H1 (cell line): ENCODE results near the gene EEF1AKMT3. TPM values are rescaled to one million over a fixed set of nuclear protein-coding genes. Genes with fewer than 3 reads are reported as not detected.

Experiments
- CTCF ChIA-PET: fragments of 300-600 bp; sonication (Branson Sonifier 250); formaldehyde crosslinking; loops from one replicate; lab custom pipeline; 2021; ENCODE audit not compliant: partially characterized antibody; lab: Charles Lee
- POLR2A ChIA-PET: fragments of 300-600 bp; sonication (Branson Sonifier 250); formaldehyde crosslinking; loops from one replicate; lab custom pipeline; 2021; ENCODE audit warnings: inconsistent platforms; ENCODE audit not compliant: partially characterized antibody; lab: Charles Lee
- DNase-seq, 2 experiments: peaks; one replicate each; pipeline versions ENCODE4 v3.0.0 to v3.0.0-alpha.2; 2010 to 2022; ENCODE audit warnings: low spot score in 2 of 2, low read depth in 1 of 2, mixed read lengths in 1 of 2
- FAIRE-seq: peaks from 2 replicates; lab custom pipeline; 2011; peaks lifted over from hg19 to GRCh38; lab: Jason Lieb, UNC
- H2AFZ ChIP-seq: 2 replicates; pipeline ENCODE4 v1.8.1; 2012; ENCODE audit warnings: low read length, inconsistent platforms
- H2AK5ac ChIP-seq: 2 replicates; pipeline ENCODE4 v1.6.1; 2013; ENCODE audit warnings: low read depth, low read length
- H2BK120ac ChIP-seq: replicated peaks from 2 replicates; pipeline ENCODE3; 2013; ENCODE audit warnings: low read depth, low read length, inconsistent platforms
- H2BK12ac ChIP-seq: 2 replicates; pipeline ENCODE4 v1.6.1; 2013; ENCODE audit warnings: low read depth, low read length
- H2BK15ac ChIP-seq: 2 replicates; pipeline ENCODE4 v1.6.1; 2013; ENCODE audit warnings: low read length
- H2BK20ac ChIP-seq: 2 replicates; pipeline ENCODE4 v1.6.1; 2013; ENCODE audit warnings: low read length
- H2BK5ac ChIP-seq: 2 replicates; pipeline ENCODE4 v1.6.1; 2013; ENCODE audit warnings: low read depth, low read length
- H3K14ac ChIP-seq: 2 replicates; pipeline ENCODE4 v1.6.1; 2013; ENCODE audit warnings: inconsistent platforms; ENCODE audit not compliant: insufficient read length
- H3K18ac ChIP-seq: 2 replicates; pipeline ENCODE4 v1.6.1; 2013; ENCODE audit warnings: low read length; ENCODE audit errors: extremely low read depth
- H3K23ac ChIP-seq: 2 replicates; pipeline ENCODE4 v1.6.1; 2013; ENCODE audit warnings: inconsistent platforms; ENCODE audit not compliant: insufficient read length
- H3K23me2 ChIP-seq: 2 replicates; pipeline ENCODE4 v1.6.1; 2013; ENCODE audit warnings: low read depth, low read length
- H3K27ac ChIP-seq: 2 replicates; pipeline ENCODE4 v1.6.1; 2011; ENCODE audit warnings: low read depth, low read length, inconsistent platforms
- H3K27me3 ChIP-seq, 4 experiments: replicated peaks in 1 of 4; 1 replicate in 1 of 4; 2 replicates in 3 of 4; pipeline versions ENCODE4 v1.6.1 to v1.8.1; 2011 to 2013; ENCODE audit warnings: low read length in 3 of 4, mild to moderate bottlenecking in 3 of 4, inconsistent platforms in 2 of 4, mixed read lengths in 2 of 4, moderate library complexity in 1 of 4; ENCODE audit not compliant: control insufficient read depth in 3 of 4, insufficient read depth in 3 of 4; ENCODE audit errors: extremely low read depth in 1 of 4
- H3K36me3 ChIP-seq, 4 experiments: 2 replicates each; pipeline versions ENCODE4 v1.6.1 to v1.8.1; 2011 to 2013; ENCODE audit warnings: mild to moderate bottlenecking in 4 of 4, low read length in 3 of 4, moderate library complexity in 2 of 4, control low read depth in 1 of 4, inconsistent platforms in 1 of 4; ENCODE audit not compliant: insufficient read depth in 4 of 4, control insufficient read depth in 2 of 4
- H3K4ac ChIP-seq: replicated peaks from 2 replicates; pipeline ENCODE3; 2013; ENCODE audit warnings: low read length, low read depth, mixed read lengths, inconsistent platforms; ENCODE audit not compliant: insufficient read length
- H3K4me1 ChIP-seq, 4 experiments: replicated peaks in 1 of 4; 1 replicate in 1 of 4; 2 replicates in 3 of 4; pipeline versions ENCODE4 v1.6.1 to v1.8.1; 2011 to 2013; ENCODE audit warnings: low read length in 3 of 4, inconsistent platforms in 2 of 4, mixed read lengths in 1 of 4; ENCODE audit not compliant: insufficient read depth in 4 of 4, control insufficient read depth in 3 of 4
- H3K4me2 ChIP-seq, 2 experiments: 2 replicates each; pipeline versions ENCODE4 v1.6.1 to v1.8.1; 2011 to 2013; ENCODE audit warnings: low read depth in 2 of 2, low read length in 2 of 2, control low read depth in 1 of 2, inconsistent platforms in 1 of 2, mild to moderate bottlenecking in 1 of 2; ENCODE audit not compliant: insufficient read depth in 1 of 2
- H3K4me3 ChIP-seq, 4 experiments: fragments of 200-600, 300-600 bp in 1 of 4; sonication (generic), shearing (Covaris generic), sonication (Bioruptor Twin) in 1 of 4; 2 replicates each; pipeline versions ENCODE4 v1.5.1 to v1.8.1; 2011 to 2016; ENCODE audit warnings: low read length in 4 of 4, low read depth in 3 of 4, control low read depth in 2 of 4, inconsistent platforms in 2 of 4, mild to moderate bottlenecking in 2 of 4, mixed read lengths in 1 of 4, moderate library complexity in 1 of 4; ENCODE audit not compliant: insufficient read depth in 2 of 4; ENCODE audit errors: extremely low read depth in 1 of 4
- H3K56ac ChIP-seq: replicated peaks from 2 replicates; pipeline ENCODE3; 2013; ENCODE audit warnings: low read depth, mild to moderate bottlenecking, mixed read lengths, low read length, inconsistent platforms; ENCODE audit not compliant: insufficient read length
- H3K79me1 ChIP-seq: 2 replicates; pipeline ENCODE4 v1.6.1; 2013; ENCODE audit warnings: low read depth, low read length, control low read depth
- H3K79me2 ChIP-seq, 2 experiments: 2 replicates each; pipeline versions ENCODE4 v1.6.1 to v1.8.1; 2012 to 2013; ENCODE audit warnings: low read length in 2 of 2, mild to moderate bottlenecking in 2 of 2, inconsistent platforms in 1 of 2; ENCODE audit not compliant: insufficient read depth in 2 of 2, control insufficient read depth in 1 of 2
- H3K9ac ChIP-seq, 4 experiments: replicated peaks in 1 of 4; 1 replicate in 1 of 4; 2 replicates in 3 of 4; pipeline versions ENCODE4 v1.6.1 to v1.8.1; 2011 to 2013; ENCODE audit warnings: low read depth in 3 of 4, low read length in 3 of 4, control low read depth in 2 of 4, mild to moderate bottlenecking in 2 of 4, moderate library complexity in 2 of 4, inconsistent platforms in 1 of 4; ENCODE audit errors: extremely low read depth in 1 of 4
- H3K9me3 ChIP-seq, 2 experiments: 2 replicates each; pipeline versions ENCODE4 v1.6.1 to v1.8.1; 2012 to 2013; ENCODE audit warnings: mild to moderate bottlenecking in 2 of 2, moderate library complexity in 2 of 2, control low read depth in 1 of 2, inconsistent platforms in 1 of 2, low read depth in 1 of 2, low read length in 1 of 2, mixed read lengths in 1 of 2; ENCODE audit not compliant: insufficient read depth in 2 of 2
- H4K20me1 ChIP-seq, 2 experiments: replicated peaks in 1 of 2; 2 replicates each; pipeline versions ENCODE3 to v1.8.1; 2011 to 2013; ENCODE audit warnings: inconsistent platforms in 2 of 2, low read length in 2 of 2, mild to moderate bottlenecking in 1 of 2; ENCODE audit not compliant: insufficient read depth in 2 of 2, control insufficient read depth in 1 of 2
- H4K5ac ChIP-seq: 2 replicates; pipeline ENCODE4 v1.6.1; 2013; ENCODE audit warnings: low read length, low read depth, mixed read lengths, inconsistent platforms; ENCODE audit not compliant: insufficient read length
- H4K8ac ChIP-seq: 2 replicates; pipeline ENCODE4 v1.8.0; 2013; ENCODE audit warnings: mild to moderate bottlenecking, moderate library complexity, low read length, inconsistent platforms; ENCODE audit not compliant: insufficient read depth; ENCODE audit errors: extremely low read depth
- H4K91ac ChIP-seq: replicated peaks from 2 replicates; pipeline ENCODE3; 2013; ENCODE audit warnings: low read length, mixed read lengths, inconsistent platforms; ENCODE audit not compliant: insufficient read length
- BRCA1 ChIP-seq: IDR thresholded peaks from 2 replicates; pipeline ENCODE4 v1.6.1; 2012; ENCODE audit warnings: low read depth, low read length, improper control_type of control experiment
- CBX5 ChIP-seq: fragments of 300-800, 300-1000 bp; sonication (generic); IDR thresholded peaks from 2 replicates; pipeline ENCODE4 v1.7.1; 2016; ENCODE audit warnings: antibody characterized with exemption, low read length, low read depth
- CHD2 ChIP-seq: IDR thresholded peaks from 2 replicates; pipeline ENCODE4 v1.6.1; 2012; ENCODE audit warnings: low read length, improper control_type of control experiment
- CTBP2 ChIP-seq: IDR thresholded peaks from 2 replicates; pipeline ENCODE4 v1.7.0; 2011; ENCODE audit warnings: borderline replicate concordance, mild to moderate bottlenecking, moderate library complexity, mixed read lengths, low read length; ENCODE audit not compliant: insufficient read depth, insufficient read length
- FOSL1 ChIP-seq: IDR thresholded peaks from 2 replicates; pipeline ENCODE4 v1.6.1; 2011; ENCODE audit warnings: mild to moderate bottlenecking, low read depth, low read length, moderate library complexity; ENCODE audit not compliant: insufficient read depth
- HDAC2 ChIP-seq, 2 experiments: fragments of 300-600 bp in 1 of 2; sonication (generic) in 1 of 2; IDR thresholded peaks; 2 replicates each; pipeline ENCODE4 v1.6.1; 2011 to 2012; ENCODE audit warnings: low read depth in 2 of 2, low read length in 2 of 2, mild to moderate bottlenecking in 2 of 2, moderate library complexity in 2 of 2, borderline replicate concordance in 1 of 2, inconsistent platforms in 1 of 2
- JUN ChIP-seq: IDR thresholded peaks from 2 replicates; pipeline ENCODE4 v1.6.1; 2011; ENCODE audit warnings: low read depth, mild to moderate bottlenecking, improper control_type of control experiment, low read length
- NRF1 ChIP-seq: IDR thresholded peaks from 2 replicates; pipeline ENCODE4 v1.6.1; 2011; ENCODE audit warnings: mild to moderate bottlenecking, low read depth, low read length, improper control_type of control experiment
- PHF8 ChIP-seq: fragments of 200-600 bp; sonication (generic); conservative IDR thresholded peaks from 2 replicates; pipeline ENCODE4 v1.7.1; 2012; ENCODE audit warnings: low read depth, mild to moderate bottlenecking, inconsistent platforms, low read length, moderate library complexity
- RBBP5 ChIP-seq: IDR thresholded peaks from 2 replicates; pipeline ENCODE4 v1.7.1; 2012; ENCODE audit warnings: low read depth, mild to moderate bottlenecking, inconsistent platforms, low read length, moderate library complexity, borderline replicate concordance
- SAP30 ChIP-seq: fragments of 300-600 bp; sonication (generic); IDR thresholded peaks from 2 replicates; pipeline ENCODE4 v1.7.1; 2012; ENCODE audit warnings: low read length, moderate library complexity, mild to moderate bottlenecking, inconsistent platforms; ENCODE audit not compliant: insufficient read depth, insufficient replicate concordance
- SP4 ChIP-seq: IDR thresholded peaks from 2 replicates; pipeline ENCODE4 v1.6.1; 2012; ENCODE audit warnings: low read length, inconsistent platforms
- WGBS, 2 experiments: shearing (Covaris generic) in 1 of 2; methylation state at CpG; one replicate each; pipeline versions ENCODE4 v1.1.6 to v1.1.7; 2013 to 2015; ENCODE audit warnings: low lambda C conversion rate in 2 of 2, mixed read lengths in 2 of 2, inconsistent platforms in 1 of 2, low coverage in 1 of 2, missing lambda C conversion rate in 1 of 2; ENCODE audit not compliant: insufficient replicate concordance in 2 of 2, insufficient coverage in 1 of 2, insufficient read length in 1 of 2; ENCODE audit errors: extremely low coverage in 1 of 2, missing lambda C conversion rate in 1 of 2; 5-methylcytosine and 5-hydroxymethylcytosine counted together
- polyA plus RNA-seq, 7 experiments: library from polyadenylated mRNA; depleted of rRNA in 3 of 7; stranded (reverse) in 5 of 7; unstranded in 2 of 7; fragments of >200 nt in 5 of 7; fragments of 200-250 nt in 2 of 7; gene quantifications; 1 replicate in 5 of 7; 2 replicates in 1 of 7; 4 replicates in 1 of 7; pipeline versions ENCODE4 v1.2.1 to v1.2.3, GENCODE V29; 2011 to 2013; ENCODE audit warnings: missing spikeins in 2 of 7, mixed read lengths in 2 of 7
- total RNA-seq: library from RNA; stranded (reverse); fragmentation: NEBNext Ultra II Directional; extraction: Animal tissue kit (Norgen Biotek cat#: 25700); gene quantifications from 2 replicates; pipeline ENCODE4 v1.2.1, GENCODE V29; 2021

Gene EEF1AKMT3
- total and polyA plus RNA-seq, 2 of the 8 experiments (the other 6 are each of a cell fraction or from before 2014, with no cell fraction given): 3.1 to 4.4 TPM

DNA sequence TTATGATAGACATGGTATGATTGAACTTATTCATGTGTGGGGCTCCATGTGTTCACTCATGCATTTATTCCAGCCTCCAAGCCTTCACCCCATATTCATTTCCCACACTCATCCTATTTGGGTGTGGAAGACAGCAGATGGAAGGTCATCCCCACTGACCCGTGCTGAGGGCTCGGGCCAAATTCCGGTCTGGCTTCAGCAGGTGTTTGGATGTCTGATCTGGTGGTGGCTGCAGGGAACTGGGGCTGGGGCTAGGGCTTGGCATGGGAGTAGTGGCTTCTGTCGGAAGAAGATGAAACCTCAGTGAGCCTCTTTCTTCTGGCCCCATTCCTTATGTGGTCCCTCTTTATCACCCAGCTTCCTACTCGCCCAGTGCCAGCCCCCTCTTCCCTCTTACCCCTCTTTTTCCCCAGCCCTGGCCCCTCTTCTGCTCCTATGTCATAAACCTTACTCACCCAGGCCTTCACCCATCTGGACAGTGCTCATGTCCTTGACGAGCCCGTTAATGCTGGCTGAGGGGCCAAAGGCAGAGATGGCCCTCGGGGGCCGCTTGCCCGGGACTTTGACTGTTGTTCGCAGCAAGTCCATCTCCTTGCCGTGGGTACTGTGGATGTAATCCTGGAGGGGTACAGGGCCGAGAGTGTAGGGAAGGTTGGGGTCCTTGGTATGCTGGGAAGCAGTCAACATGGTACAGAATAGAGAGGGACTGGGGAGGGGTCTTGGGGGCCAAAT lies 41.9 kb upstream of the EEF1AKMT3 start:
- FAIRE-seq: no peak
- Histone ChIP-seq H3K4me3 (no peak overlapping the region), H3K27ac (no peak overlapping the region), H2BK20ac (no peak overlapping the region), H3K4me2 (no peak overlapping the region), H2AK5ac (no peak overlapping the region), H3K4me1 (peaks cover 4 to 25% (median 15%) of the 10 kb centered on the region in 4 experiments; a peak in 6 of 7 replicates), H3K9ac (no peak overlapping the region), H3K79me2 (no peaks in the 10 kb centered on the region), H3K56ac (no peak overlapping the region), H3K23me2 (peaks cover 12% of the 10 kb centered on the region; the same call in 1 of the 2 replicates), H3K18ac (no peak overlapping the region), H4K20me1 (peaks cover 2 to 14% of the 10 kb centered on the region in 2 experiments), H4K8ac (no peak overlapping the region), H3K36me3 (no peaks in the 10 kb centered on the region), H3K9me3 (no peaks in the 10 kb centered on the region), H3K14ac (no peak overlapping the region), H2BK5ac (no peak overlapping the region), H2AFZ (no peak overlapping the region), H3K27me3 (peaks cover 34 to 94% (median 79%) of the 10 kb centered on the region in 4 experiments), H2BK15ac (no peak overlapping the region), H2BK12ac (no peak overlapping the region), H3K23ac (no peak overlapping the region), H3K79me1 (no peaks in the 10 kb centered on the region), H4K5ac (no peak overlapping the region), H4K91ac (no peak overlapping the region), H3K4ac (no peak overlapping the region), H2BK120ac (no peak overlapping the region)
- DNase-seq: no peak
- 91% methylated on average over 13 of the region's 13 CpGs; no CpG with 5 or more reads in 1 of the 2 experiments for whole genome bisulfite sequencing, 2 experiments
- ChIA-PET POLR2A (interaction anchor here (1.1 to 3.4 kb wide), 2 partner anchors 15 to 88 kb away, joined by 3 to 10 read pairs; partner anchors contain the start of gene TSPAN31), CTCF (interaction anchor here (1.2 to 2.3 kb wide), 2 partner anchors 98 to 148 kb away, joined by 3 to 9 read pairs; no protein-coding TSS in a partner anchor)
- TF ChIP-seq JUN (no peak), HDAC2 (IDR thresholded peaks at IDR 0.05; ENCODE audit: borderline replicate concordance in 1 of 2, low read depth in 2 of 2, low read length in 2 of 2) (no peak), FOSL1 (no peak), PHF8 (no peak), SP4 (no peak), SAP30 (no peak), CBX5 (no peak), CTBP2 (no peak), CHD2 (no peak), NRF1 (no peak), RBBP5 (no peak), BRCA1 (no peak)
